GM18498 (cell line): ENCODE measurements around the gene PDLIM5.
"Not testable (repeated sequence)": the region's sequence is repeated elsewhere in the genome, so short reads cannot be mapped to it uniquely, and the experiment has no call there.

ENCODE experiments used
- ATAC-seq: cut with Tn5 transposase; IDR thresholded peaks from one replicate; pipeline ENCODE4 v1.9.1; 2021; ENCODE audit warnings: mild to moderate bottlenecking, moderate library complexity; ENCODE audit not compliant: unreplicated experiment

PDLIM5 gene

GRCh38 chr4:94459462-94460161 is 7.9 kb downstream of the PDLIM5 start:
- ATAC-seq = no peak

- no peak for ATAC-seq
These were observed 9.8 kb downstream of the PDLIM5 start for GRCh38 chr4:94461506-94461905.

GRCh38 chr4:94462572-94462971 is 10.8 kb downstream of the PDLIM5 start:
- ATAC-seq = no peak

- ATAC-seq = no peak
These were observed 12.0 kb downstream of the PDLIM5 start for GRCh38 chr4:94463771-94464170.

- ATAC-seq = no peak
These were observed 14.6 kb downstream of the PDLIM5 start for GRCh38 chr4:94466371-94466770.

- ATAC-seq = no peak
These were observed 15.2 kb downstream of the PDLIM5 start for GRCh38 chr4:94466923-94467322.

- ATAC-seq = no peak
These were observed 16.5 kb downstream of the PDLIM5 start for GRCh38 chr4:94468093-94468769.

- peak; percentile 54 for ATAC-seq
These were observed 17.6 kb downstream of the PDLIM5 start for GRCh38 chr4:94469221-94469784.

GRCh38 chr4:94470132-94470531 is 18.4 kb downstream of the PDLIM5 start:
- ATAC-seq = no peak

GRCh38 chr4:94470782-94471181 is 19.0 kb downstream of the PDLIM5 start:
- not testable (repeated sequence) for ATAC-seq

GRCh38 chr4:94472056-94472826 is 20.5 kb downstream of the PDLIM5 start:
- ATAC-seq = no peak

- ATAC-seq = no peak
These were observed 23.3 kb downstream of the PDLIM5 start for GRCh38 chr4:94475050-94475449.

GRCh38 chr4:94475794-94476193 is 24.1 kb downstream of the PDLIM5 start:
- no peak for ATAC-seq

GRCh38 chr4:94477227-94477626 is 25.5 kb downstream of the PDLIM5 start:
- no peak for ATAC-seq

GRCh38 chr4:94478805-94479204 is 27.1 kb downstream of the PDLIM5 start:
- not testable (repeated sequence) for ATAC-seq

GRCh38 chr4:94479358-94480141 is 27.8 kb downstream of the PDLIM5 start:
- no peak for ATAC-seq

GRCh38 chr4:94480362-94480951 is 28.7 kb downstream of the PDLIM5 start:
- ATAC-seq = no peak

- ATAC-seq = no peak
These were observed 32.2 kb downstream of the PDLIM5 start for GRCh38 chr4:94483895-94484294.

GRCh38 chr4:94484818-94485217 is 33.1 kb downstream of the PDLIM5 start:
- no peak for ATAC-seq

- no peak for ATAC-seq
These were observed 34.6 kb downstream of the PDLIM5 start for GRCh38 chr4:94486372-94486801.
